H9 (cell line): ENCODE results near the gene PNPLA7. TPM values are rescaled to one million over a fixed set of nuclear protein-coding genes. Genes with fewer than 3 reads are reported as not detected.

Experiments
- DNase-seq: peaks from one replicate; pipeline ENCODE4 v3.0.0-alpha.2; 2017
- H2AFZ ChIP-seq: one replicate; pipeline ENCODE4 v1.6.1; 2013; ENCODE audit warnings: mild to moderate bottlenecking, low read length, control low read depth, moderate library complexity
- H2AK5ac ChIP-seq: 2 replicates; pipeline ENCODE4 v1.6.1; 2013; ENCODE audit warnings: low read length, control low read depth, mixed read lengths; ENCODE audit not compliant: insufficient read length
- H2BK120ac ChIP-seq: one replicate; pipeline ENCODE4 v1.6.1; 2013; ENCODE audit warnings: low read depth, mild to moderate bottlenecking, low read length, control low read depth, inconsistent platforms; ENCODE audit not compliant: poor library complexity, severe bottlenecking
- H2BK12ac ChIP-seq: 2 replicates; pipeline ENCODE4 v1.6.1; 2013; ENCODE audit warnings: low read length, control low read depth, mixed read lengths, low read depth; ENCODE audit not compliant: insufficient read length
- H2BK15ac ChIP-seq: 2 replicates; pipeline ENCODE4 v1.6.1; 2013; ENCODE audit warnings: low read depth, low read length, control low read depth
- H2BK20ac ChIP-seq: one replicate; pipeline ENCODE4 v1.6.1; 2013; ENCODE audit warnings: low read depth, mild to moderate bottlenecking, low read length, control low read depth, inconsistent platforms; ENCODE audit not compliant: poor library complexity, severe bottlenecking
- H2BK5ac ChIP-seq: 2 replicates; pipeline ENCODE4 v1.6.1; 2013; ENCODE audit warnings: low read length, control low read depth, mixed read lengths; ENCODE audit not compliant: insufficient read length
- H3K14ac ChIP-seq: 2 replicates; pipeline ENCODE4 v1.6.1; 2013; ENCODE audit warnings: low read length, control low read depth; ENCODE audit not compliant: insufficient read depth
- H3K18ac ChIP-seq: 2 replicates; pipeline ENCODE4 v1.6.1; 2013; ENCODE audit warnings: low read depth, mild to moderate bottlenecking, mixed read lengths, low read length, control low read depth; ENCODE audit not compliant: insufficient read length
- H3K23ac ChIP-seq: 2 replicates; pipeline ENCODE4 v1.6.1; 2013; ENCODE audit warnings: low read length, control low read depth, mixed read lengths, low read depth; ENCODE audit not compliant: insufficient read length
- H3K23me2 ChIP-seq: 2 replicates; pipeline ENCODE4 v1.6.1; 2013; ENCODE audit warnings: low read depth, mild to moderate bottlenecking, mixed read lengths, low read length, control low read depth; ENCODE audit not compliant: insufficient read length, poor library complexity, severe bottlenecking
- H3K27ac ChIP-seq: 2 replicates; pipeline ENCODE4 v1.5.1; 2013; ENCODE audit warnings: low read length, control low read depth, mixed read lengths, low read depth; ENCODE audit not compliant: insufficient read length
- H3K27me3 ChIP-seq: 2 replicates; pipeline ENCODE4 v1.6.1; 2013; ENCODE audit warnings: low read length, control low read depth, inconsistent platforms; ENCODE audit not compliant: insufficient read depth
- H3K4ac ChIP-seq: 2 replicates; pipeline ENCODE4 v1.6.1; 2013; ENCODE audit warnings: low read depth, mild to moderate bottlenecking, control low read depth, inconsistent platforms, low read length, moderate library complexity
- H3K4me1 ChIP-seq: 2 replicates; pipeline ENCODE4 v1.6.1; 2013; ENCODE audit warnings: low read length, control low read depth, inconsistent platforms; ENCODE audit not compliant: insufficient read depth
- H3K4me2 ChIP-seq: 2 replicates; pipeline ENCODE4 v1.6.1; 2013; ENCODE audit warnings: low read length, control low read depth, mixed read lengths; ENCODE audit not compliant: insufficient read length, insufficient read depth
- H3K56ac ChIP-seq: 2 replicates; pipeline ENCODE4 v1.6.1; 2013; ENCODE audit warnings: low read depth, mild to moderate bottlenecking, mixed read lengths, low read length, control low read depth; ENCODE audit not compliant: insufficient read length
- H3K79me1 ChIP-seq: 2 replicates; pipeline ENCODE4 v1.6.1; 2013; ENCODE audit warnings: low read depth, mild to moderate bottlenecking, moderate library complexity, low read length, control low read depth, inconsistent platforms; ENCODE audit not compliant: insufficient read depth, poor library complexity, severe bottlenecking
- H3K79me2 ChIP-seq: 2 replicates; pipeline ENCODE4 v1.6.1; 2013; ENCODE audit warnings: low read length, control low read depth, inconsistent platforms; ENCODE audit not compliant: insufficient read depth
- H3K9ac ChIP-seq: 2 replicates; pipeline ENCODE4 v1.6.1; 2013; ENCODE audit warnings: low read length, control low read depth, mixed read lengths; ENCODE audit not compliant: insufficient read length; ENCODE audit errors: extremely low read depth
- H3K9me3 ChIP-seq: one replicate; pipeline ENCODE4 v1.6.1; 2013; ENCODE audit warnings: low read depth, low read length, inconsistent platforms; ENCODE audit not compliant: control insufficient read depth
- H3T11ph ChIP-seq: one replicate; pipeline ENCODE4 v1.6.1; 2013; ENCODE audit warnings: mild to moderate bottlenecking, low read length, control low read depth, inconsistent platforms
- H4K20me1 ChIP-seq: one replicate; pipeline ENCODE4 v1.6.1; 2013; ENCODE audit not compliant: control insufficient read depth, insufficient read length, insufficient read depth
- H4K5ac ChIP-seq: 2 replicates; pipeline ENCODE4 v1.6.1; 2013; ENCODE audit warnings: low read depth, mild to moderate bottlenecking, mixed read lengths, low read length, control low read depth; ENCODE audit not compliant: insufficient read length
- H4K8ac ChIP-seq: replicated peaks from 2 replicates; pipeline ENCODE4 v1.6.1; 2013; ENCODE audit warnings: low read length, control low read depth, mixed read lengths, low read depth; ENCODE audit not compliant: insufficient read length
- H4K91ac ChIP-seq: 2 replicates; pipeline ENCODE4 v1.6.1; 2013; ENCODE audit warnings: low read depth, mild to moderate bottlenecking, moderate library complexity, mixed read lengths, low read length, control low read depth; ENCODE audit not compliant: insufficient read length
- H3K27ac Mint-ChIP-seq, 3 experiments: 2 replicates in 2 of 3; 3 replicates in 1 of 3; pipeline ENCODE4 v1.8.0; 2020 to 2021; ENCODE audit warnings: mixed read lengths in 3 of 3, mild to moderate bottlenecking in 1 of 3, moderate library complexity in 1 of 3
- H3K27me3 Mint-ChIP-seq: 2 replicates; pipeline ENCODE4 v1.8.0; 2021; ENCODE audit warnings: low read depth, mild to moderate bottlenecking, moderate library complexity, mixed read lengths
- H3K36me3 Mint-ChIP-seq, 3 experiments: 2 replicates in 2 of 3; 3 replicates in 1 of 3; pipeline ENCODE4 v1.8.0; 2020 to 2021; ENCODE audit warnings: low read depth in 3 of 3, mixed read lengths in 3 of 3; ENCODE audit not compliant: insufficient read depth in 1 of 3
- H3K4me1 Mint-ChIP-seq, 2 experiments: 2 replicates each; pipeline ENCODE4 v1.8.0; 2020; ENCODE audit warnings: mixed read lengths in 2 of 2
- H3K4me3 Mint-ChIP-seq, 2 experiments: 2 replicates in 1 of 2; 3 replicates in 1 of 2; pipeline ENCODE4 v1.8.0; 2020 to 2021; ENCODE audit warnings: mild to moderate bottlenecking in 2 of 2, mixed read lengths in 2 of 2, moderate library complexity in 1 of 2
- H3K9me3 Mint-ChIP-seq, 2 experiments: 2 replicates in 1 of 2; 3 replicates in 1 of 2; pipeline ENCODE4 v1.8.0; 2020; ENCODE audit warnings: mild to moderate bottlenecking in 2 of 2, mixed read lengths in 2 of 2, moderate library complexity in 1 of 2
- WGBS: extraction: QIAGEN DNeasy Blood & Tissue Kit; methylation state at CpG from one replicate; pipeline ENCODE4 v1.1.7; 2013; ENCODE audit warnings: missing lambda C conversion rate, low lambda C conversion rate, mixed read lengths; ENCODE audit not compliant: insufficient read length; ENCODE audit errors: extremely low coverage; 5-methylcytosine and 5-hydroxymethylcytosine counted together
- total RNA-seq: library from RNA; stranded (reverse); gene quantifications from 2 replicates; pipeline ENCODE4 v1.2.1, GENCODE V29; 2021
- TF ChIP-seq, protein P1 (sequence below): fragments of 200-600 bp; sonication (generic); conservative IDR thresholded peaks from 3 replicates; pipeline ENCODE4 v1.8.0; 2021; ENCODE audit warnings: antibody characterized with exemption, mild to moderate bottlenecking

The PNPLA7 gene
- total RNA-seq, 1 experiment from 2014 or later, result 1.8 TPM

DNA sequence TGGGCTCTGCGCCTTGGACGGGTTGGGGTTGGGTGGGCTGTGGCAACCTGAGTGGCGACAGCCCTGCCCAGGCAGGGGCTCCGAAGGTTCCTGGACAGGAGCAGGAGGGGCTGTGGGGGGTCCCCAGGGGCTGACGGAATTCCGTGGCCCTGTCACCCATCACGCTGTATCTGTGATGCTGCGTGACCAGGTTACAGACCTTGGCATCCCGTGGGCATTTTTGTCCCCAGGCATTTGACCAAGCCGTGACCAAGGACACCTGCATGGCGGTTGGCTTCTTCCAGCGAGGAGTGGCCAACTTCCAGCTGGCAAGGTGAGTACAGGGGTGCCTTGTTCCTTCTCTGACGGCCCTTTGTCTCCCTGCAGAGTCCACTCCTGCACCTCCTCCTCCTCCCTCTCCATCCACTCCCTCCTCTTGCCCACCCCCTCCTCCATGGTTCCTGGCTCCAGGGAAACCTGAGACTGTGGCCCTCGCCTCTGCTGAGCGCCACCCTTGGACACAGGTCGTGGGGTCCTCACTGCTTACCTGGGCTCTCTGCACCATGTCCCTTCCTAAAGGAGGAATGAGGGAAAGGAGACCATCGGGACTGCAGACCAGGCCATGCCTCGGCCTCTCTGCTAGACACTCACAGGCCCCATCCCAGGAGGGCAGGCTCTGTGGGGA lies 124.1 kb downstream of the PNPLA7 start:
- no peaks in the 10 kb centered on the region for H3K9me3 Mint-ChIP-seq
- no peaks in the 10 kb centered on the region for H3K79me1 ChIP-seq
- H3K18ac ChIP-seq, result no peak overlapping the region
- H3K4me1 Mint-ChIP-seq, result peaks cover 5 to 7% of the 10 kb centered on the region in 2 experiments
- no peak for DNase-seq
- no peaks in the 10 kb centered on the region for H3K4me1 ChIP-seq
- no peaks in the 10 kb centered on the region for H3K9me3 ChIP-seq
- H3K4me3 Mint-ChIP-seq, result no peak overlapping the region
- H3K79me2 ChIP-seq, result no peaks in the 10 kb centered on the region
- H4K20me1 ChIP-seq, result no peaks in the 10 kb centered on the region
- peaks cover 10% of the 10 kb centered on the region for H3K27me3 Mint-ChIP-seq
- H3K27ac Mint-ChIP-seq, result no peak overlapping the region
- no peak overlapping the region for H3K27ac ChIP-seq
- TF ChIP-seq, protein P1, sequence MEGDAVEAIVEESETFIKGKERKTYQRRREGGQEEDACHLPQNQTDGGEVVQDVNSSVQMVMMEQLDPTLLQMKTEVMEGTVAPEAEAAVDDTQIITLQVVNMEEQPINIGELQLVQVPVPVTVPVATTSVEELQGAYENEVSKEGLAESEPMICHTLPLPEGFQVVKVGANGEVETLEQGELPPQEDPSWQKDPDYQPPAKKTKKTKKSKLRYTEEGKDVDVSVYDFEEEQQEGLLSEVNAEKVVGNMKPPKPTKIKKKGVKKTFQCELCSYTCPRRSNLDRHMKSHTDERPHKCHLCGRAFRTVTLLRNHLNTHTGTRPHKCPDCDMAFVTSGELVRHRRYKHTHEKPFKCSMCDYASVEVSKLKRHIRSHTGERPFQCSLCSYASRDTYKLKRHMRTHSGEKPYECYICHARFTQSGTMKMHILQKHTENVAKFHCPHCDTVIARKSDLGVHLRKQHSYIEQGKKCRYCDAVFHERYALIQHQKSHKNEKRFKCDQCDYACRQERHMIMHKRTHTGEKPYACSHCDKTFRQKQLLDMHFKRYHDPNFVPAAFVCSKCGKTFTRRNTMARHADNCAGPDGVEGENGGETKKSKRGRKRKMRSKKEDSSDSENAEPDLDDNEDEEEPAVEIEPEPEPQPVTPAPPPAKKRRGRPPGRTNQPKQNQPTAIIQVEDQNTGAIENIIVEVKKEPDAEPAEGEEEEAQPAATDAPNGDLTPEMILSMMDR, result no peak
- peaks cover 11% of the 10 kb centered on the region for H3K23me2 ChIP-seq
- H2AK5ac ChIP-seq, result no peak overlapping the region
- no peak overlapping the region for H3K14ac ChIP-seq
- no peak overlapping the region for H2BK20ac ChIP-seq
- no peak overlapping the region for H2BK15ac ChIP-seq
- H3K23ac ChIP-seq, result no peak overlapping the region
- H3K27me3 ChIP-seq, result no peaks in the 10 kb centered on the region
- no CpG with 5 or more reads among the region's 18 CpGs for whole genome bisulfite sequencing
- no peak overlapping the region for H3T11ph ChIP-seq
- no peak overlapping the region for H4K5ac ChIP-seq
- no peaks in the 10 kb centered on the region for H3K36me3 Mint-ChIP-seq
- H4K91ac ChIP-seq, result no peak overlapping the region
- H2BK120ac ChIP-seq, result no peak overlapping the region
- no peak overlapping the region for H3K4ac ChIP-seq
- no peak overlapping the region for H2AFZ ChIP-seq
- no peak overlapping the region for H2BK12ac ChIP-seq
- H4K8ac ChIP-seq, result no peak overlapping the region
- no peak overlapping the region for H2BK5ac ChIP-seq
- H3K9ac ChIP-seq, result no peak overlapping the region
- H3K4me2 ChIP-seq, result no peak overlapping the region
- no peak overlapping the region for H3K56ac ChIP-seq
